Measurements from ENCODE around the gene MISFA.

- TF ChIP-seq MAX (IDR thresholded peaks at IDR 0.05; ENCODE audit: low read depth, low read length) (no peak), CTCF (IDR thresholded peaks at IDR 0.05; ENCODE audit: low read depth, low read length) (no peak), POLR2A (IDR thresholded peaks at IDR 0.05; ENCODE audit: extremely low read depth, insufficient read length) (no peak)
Measured at GRCh38 chr11:18566406-18566805, 33.2 kb upstream of the MISFA start.

Measured in NB4 (cell line).